Measurements from ENCODE around the gene LRBA. TPM values are rescaled to one million over a fixed set of nuclear protein-coding genes. Genes with fewer than 3 reads are reported as not detected.
A peak's percentile ranks its signal among the peaks of the same experiment; 100 is the strongest.

The LRBA gene
- total and polyA plus RNA-seq, 9 of the 15 experiments (the other 6 are each of a cell fraction or from before 2014, with no cell fraction given), result 24.2 to 88.7 (median 59.7) TPM

DNA sequence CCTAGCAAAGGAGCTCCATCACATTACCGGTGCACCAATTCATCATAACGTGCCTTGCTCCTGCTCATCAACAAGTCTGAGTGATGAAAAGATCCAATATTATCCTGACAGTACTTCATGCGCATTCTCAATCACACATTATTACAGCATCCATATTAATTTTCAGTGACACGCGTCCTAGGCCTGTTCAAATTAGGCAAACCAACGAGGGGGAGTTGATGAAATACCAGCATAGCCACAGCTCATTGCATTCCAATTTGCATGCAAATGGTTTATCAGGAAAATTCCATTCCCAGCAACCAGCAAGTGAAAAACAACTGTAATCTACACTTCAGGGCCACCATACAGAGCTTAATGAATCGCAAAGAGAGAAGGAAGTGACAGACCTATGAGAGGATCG, 699.9 kb downstream of the LRBA start:
- FAIRE-seq (no peak), DNase-seq (ENCODE audit: extremely low read depth in 1 of 4, low spot score in 3 of 4) (no peak), ATAC-seq (no peak)
- POLR2A ChIA-PET, result interaction anchor here (0.6 kb wide), 1 partner anchor 9 kb away, joined by 4 read pairs; no protein-coding TSS in a partner anchor
- H3K27ac ChIP-seq (ENCODE audit: extremely low read depth, low read depth, low read length), result peak overlapping the region; percentile 91
- H3K4me3 ChIP-seq, result no peak overlapping the region
- no peaks in the 10 kb centered on the region for H3K27me3 ChIP-seq (ENCODE audit: control insufficient read depth in 2 of 2, insufficient read depth in 2 of 2, low read length in 2 of 2)
- in situ Hi-C loops (cut with MboI), result no loop called here
- CTCF ChIA-PET (ENCODE audit: low intra/inter-chr PET ratio), result no interaction called here
- H3K4me1 ChIP-seq (replicated peaks in 1 of 2; ENCODE audit: control insufficient read depth in 2 of 2, insufficient read depth in 2 of 2, low read length in 2 of 2), result peaks cover 0 to 53% of the 10 kb centered on the region in 2 experiments; a peak in 4 of 5 replicates
- H3K9me1 ChIP-seq (ENCODE audit: control insufficient read depth, insufficient read depth, low read length), result peaks cover 4% of the 10 kb centered on the region
- H3K79me2 ChIP-seq (ENCODE audit: control insufficient read depth, insufficient read depth, low read length), result no peaks in the 10 kb centered on the region
- no peaks in the 10 kb centered on the region for H4K20me1 ChIP-seq (replicated peaks; ENCODE audit: control insufficient read depth, insufficient read depth, low read length)
- H3K4me2 ChIP-seq (ENCODE audit: insufficient read depth, low read length), result no peak overlapping the region
- 65% methylated on average over 8 of the region's 8 CpGs for WGBS (ENCODE audit: insufficient coverage, low coverage, missing lambda C conversion rate)
- H3K9me3 ChIP-seq (replicated peaks; ENCODE audit: control insufficient read depth, insufficient read depth, low read depth, low read length), result no peaks in the 10 kb centered on the region
- H3K36me3 ChIP-seq (ENCODE audit: control insufficient read depth, insufficient read depth, low read length), result peaks cover 5% of the 10 kb centered on the region; the same call in 1 of the 3 replicates
- intact Hi-C loops (cut with micrococcal nuclease), result loop anchor here (5.0 to 10.0 kb wide), 3 partner anchors 227 to 700 kb away; partner anchors contain the start of gene LRBA
- H3K9ac ChIP-seq (ENCODE audit: insufficient read depth in 1 of 2, low read depth in 2 of 2, low read length in 2 of 2), result no peak overlapping the region
- H2AFZ ChIP-seq (ENCODE audit: low read depth, low read length), result no peak overlapping the region; the same call in 1 of the 2 replicates
- BruUV-seq (replicated peaks), result no TSS peak
- TF ChIP-seq, protein P1, sequence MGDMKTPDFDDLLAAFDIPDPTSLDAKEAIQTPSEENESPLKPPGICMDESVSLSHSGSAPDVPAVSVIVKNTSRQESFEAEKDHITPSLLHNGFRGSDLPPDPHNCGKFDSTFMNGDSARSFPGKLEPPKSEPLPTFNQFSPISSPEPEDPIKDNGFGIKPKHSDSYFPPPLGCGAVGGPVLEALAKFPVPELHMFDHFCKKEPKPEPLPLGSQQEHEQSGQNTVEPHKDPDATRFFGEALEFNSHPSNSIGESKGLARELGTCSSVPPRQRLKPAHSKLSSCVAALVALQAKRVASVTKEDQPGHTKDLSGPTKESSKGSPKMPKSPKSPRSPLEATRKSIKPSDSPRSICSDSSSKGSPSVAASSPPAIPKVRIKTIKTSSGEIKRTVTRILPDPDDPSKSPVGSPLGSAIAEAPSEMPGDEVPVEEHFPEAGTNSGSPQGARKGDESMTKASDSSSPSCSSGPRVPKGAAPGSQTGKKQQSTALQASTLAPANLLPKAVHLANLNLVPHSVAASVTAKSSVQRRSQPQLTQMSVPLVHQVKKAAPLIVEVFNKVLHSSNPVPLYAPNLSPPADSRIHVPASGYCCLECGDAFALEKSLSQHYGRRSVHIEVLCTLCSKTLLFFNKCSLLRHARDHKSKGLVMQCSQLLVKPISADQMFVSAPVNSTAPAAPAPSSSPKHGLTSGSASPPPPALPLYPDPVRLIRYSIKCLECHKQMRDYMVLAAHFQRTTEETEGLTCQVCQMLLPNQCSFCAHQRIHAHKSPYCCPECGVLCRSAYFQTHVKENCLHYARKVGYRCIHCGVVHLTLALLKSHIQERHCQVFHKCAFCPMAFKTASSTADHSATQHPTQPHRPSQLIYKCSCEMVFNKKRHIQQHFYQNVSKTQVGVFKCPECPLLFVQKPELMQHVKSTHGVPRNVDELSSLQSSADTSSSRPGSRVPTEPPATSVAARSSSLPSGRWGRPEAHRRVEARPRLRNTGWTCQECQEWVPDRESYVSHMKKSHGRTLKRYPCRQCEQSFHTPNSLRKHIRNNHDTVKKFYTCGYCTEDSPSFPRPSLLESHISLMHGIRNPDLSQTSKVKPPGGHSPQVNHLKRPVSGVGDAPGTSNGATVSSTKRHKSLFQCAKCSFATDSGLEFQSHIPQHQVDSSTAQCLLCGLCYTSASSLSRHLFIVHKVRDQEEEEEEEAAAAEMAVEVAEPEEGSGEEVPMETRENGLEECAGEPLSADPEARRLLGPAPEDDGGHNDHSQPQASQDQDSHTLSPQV (IDR thresholded peaks at IDR 0.05), result peak; percentile 23; the same call in 1 of the 2 replicates
- TF ChIP-seq ZNF766 (CRISPR knock-in tag; conservative IDR thresholded peaks at IDR 0.05) (peak; percentile 72), RBM39 (optimal IDR thresholded peaks at IDR 0.05; ENCODE audit: low read depth, low read length) (no peak), ZNF175 (CRISPR knock-in tag; IDR thresholded peaks at IDR 0.05; ENCODE audit: low read depth) (peak; percentile 60; the same call in 1 of the 2 replicates), CXXC5 (CRISPR knock-in tag; IDR thresholded peaks at IDR 0.05) (peak; percentile 28; the same call in 1 of the 2 replicates), ZNF778 (CRISPR knock-in tag; IDR thresholded peaks at IDR 0.05) (no peak), NR2C2 (CRISPR knock-in tag; IDR thresholded peaks at IDR 0.05) (no peak), NR2C2 (tag; IDR thresholded peaks at IDR 0.05) (0 out of 2 replicates have a peak, but pooled peaks have one; percentile 20), ZNF197 (CRISPR knock-in tag; IDR thresholded peaks at IDR 0.05; ENCODE audit: low read depth) (peak; percentile 48; the same call in 1 of the 2 replicates), ZNF41 (CRISPR knock-in tag; conservative IDR thresholded peaks at IDR 0.05) (peak; percentile 55; the same call in 1 of the 2 replicates), C11orf30 (IDR thresholded peaks at IDR 0.05; ENCODE audit: low read depth) (no peak), JUND (IDR thresholded peaks at IDR 0.05; ENCODE audit: borderline replicate concordance, low read depth, low read length) (no peak), JUND (tag; IDR thresholded peaks at IDR 0.05; ENCODE audit: borderline replicate concordance, low read depth, low read length) (0 out of 3 replicates have a peak, but pooled peaks have one; percentile 6), ZNF589 (CRISPR knock-in tag; IDR thresholded peaks at IDR 0.05; ENCODE audit: low read depth) (0 out of 2 replicates have a peak, but pooled peaks have one; percentile 54), GTF2A2 (tag; IDR thresholded peaks at IDR 0.05) (0 out of 2 replicates have a peak, but pooled peaks have one; percentile 50), MECOM (CRISPR knock-in tag; IDR thresholded peaks at IDR 0.05) (0 out of 2 replicates have a peak, but pooled peaks have one; percentile 9)
- TF ChIP-seq, protein P2, sequence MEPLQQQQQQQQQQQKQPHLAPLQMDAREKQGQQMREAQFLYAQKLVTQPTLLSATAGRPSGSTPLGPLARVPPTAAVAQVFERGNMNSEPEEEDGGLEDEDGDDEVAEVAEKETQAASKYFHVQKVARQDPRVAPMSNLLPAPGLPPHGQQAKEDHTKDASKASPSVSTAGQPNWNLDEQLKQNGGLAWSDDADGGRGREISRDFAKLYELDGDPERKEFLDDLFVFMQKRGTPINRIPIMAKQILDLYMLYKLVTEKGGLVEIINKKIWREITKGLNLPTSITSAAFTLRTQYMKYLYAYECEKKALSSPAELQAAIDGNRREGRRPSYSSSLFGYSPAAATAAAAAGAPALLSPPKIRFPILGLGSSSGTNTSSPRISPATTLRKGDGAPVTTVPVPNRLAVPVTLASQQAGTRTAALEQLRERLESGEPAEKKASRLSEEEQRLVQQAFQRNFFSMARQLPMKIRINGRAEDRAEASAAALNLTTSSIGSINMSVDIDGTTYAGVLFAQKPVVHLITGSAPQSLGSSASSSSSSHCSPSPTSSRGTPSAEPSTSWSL (CRISPR knock-in tag; IDR thresholded peaks at IDR 0.05; ENCODE audit: borderline replicate concordance), result peak; percentile 40; the same call in 1 of the 2 replicates

Measured in K562 (cell line).